NCI-H526 (cell line): ENCODE results near the gene ZNF436.
A peak's percentile ranks its signal among the peaks of the same experiment; 100 is the strongest.

Source experiments
- DNase-seq, 2 experiments: peaks; one replicate each; lab custom pipeline; 2025; lab: John Stamatoyannopoulos, UW

ZNF436 gene

GRCh38 chr1:23369335-23370013 lies at the start of gene ZNF436:
Gene ZNF436 (minus strand): TSS chr1:23369836. CDS start chr1:23368005, 1,831 bp downstream.
- peak; percentile 58 to 64 for DNase-seq

DNA sequence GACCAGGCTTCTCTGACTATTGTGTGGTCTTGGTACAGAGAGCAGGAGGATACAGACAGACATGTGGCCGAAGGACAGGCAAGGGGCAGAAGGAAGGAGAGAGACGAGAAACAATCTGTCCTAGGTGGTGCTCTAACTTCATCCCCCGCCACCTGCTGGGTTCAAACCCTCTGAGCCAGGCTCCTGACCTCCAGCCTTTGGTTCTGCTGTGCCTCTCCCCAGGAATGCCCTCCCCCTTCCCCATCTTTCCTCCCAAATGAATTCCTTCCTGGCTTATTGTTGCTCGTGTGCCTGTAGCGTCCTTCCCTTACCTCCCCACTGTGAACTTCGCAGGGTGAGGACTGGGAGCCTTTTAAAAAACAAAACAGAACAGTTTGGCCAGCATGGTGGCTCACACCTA lies 49.5 kb upstream of the ZNF436 start:
- no peak for DNase-seq

GRCh38 chr1:23417570-23417969 lies 47.9 kb upstream of the ZNF436 start:
- no peak for DNase-seq

DNA sequence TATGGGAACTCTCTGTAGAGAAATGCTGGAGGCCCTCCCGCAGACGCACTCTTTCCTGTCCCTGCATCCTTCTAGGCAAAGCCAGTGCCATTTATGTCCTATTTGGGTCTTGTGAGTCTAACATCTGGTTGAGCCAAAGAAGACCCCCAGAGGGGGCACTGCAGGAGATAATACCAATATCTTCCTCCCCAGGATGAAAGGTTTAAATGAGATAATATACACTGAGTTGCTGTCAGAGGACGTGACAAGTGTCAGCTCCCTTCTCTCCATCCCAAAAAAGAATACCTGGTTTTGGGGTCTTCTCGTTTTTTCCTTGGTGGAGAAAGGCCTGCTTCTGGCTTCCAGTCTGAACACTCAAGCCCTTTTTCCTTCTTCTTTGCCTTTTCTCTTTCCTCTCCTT lies 47.3 kb upstream of the ZNF436 start:
- DNase-seq, result no peak

DNA sequence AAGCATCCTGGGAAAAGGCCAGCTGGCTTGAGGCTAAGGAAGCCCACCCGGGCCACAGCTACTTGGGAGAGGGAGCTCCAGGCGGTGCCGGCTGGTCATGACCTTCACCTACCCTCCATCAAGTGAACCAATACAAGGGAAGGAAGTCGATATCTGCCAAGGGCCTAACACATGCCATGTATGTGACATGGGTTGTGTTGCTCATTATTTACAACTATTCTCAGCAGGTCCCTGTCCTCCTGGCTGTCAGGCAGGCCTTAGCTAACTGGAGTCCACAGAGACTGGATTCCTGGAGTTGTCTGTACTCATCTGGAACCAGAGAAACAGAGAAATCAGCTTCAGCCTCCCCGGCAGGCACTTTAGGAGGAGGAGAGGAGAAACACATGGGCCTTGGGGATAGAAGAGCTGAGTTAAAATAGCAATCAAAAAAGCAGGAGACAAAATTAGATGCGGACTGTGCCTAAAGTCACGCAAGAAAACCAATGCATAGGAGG lies 39.2 kb upstream of the ZNF436 start:
- no peak for DNase-seq

- DNase-seq, result no peak
Measured at GRCh38 chr1:23407016-23407630, 37.5 kb upstream of the ZNF436 start.

GRCh38 chr1:23405946-23406345 lies 36.3 kb upstream of the ZNF436 start:
- DNase-seq, result no peak

DNA sequence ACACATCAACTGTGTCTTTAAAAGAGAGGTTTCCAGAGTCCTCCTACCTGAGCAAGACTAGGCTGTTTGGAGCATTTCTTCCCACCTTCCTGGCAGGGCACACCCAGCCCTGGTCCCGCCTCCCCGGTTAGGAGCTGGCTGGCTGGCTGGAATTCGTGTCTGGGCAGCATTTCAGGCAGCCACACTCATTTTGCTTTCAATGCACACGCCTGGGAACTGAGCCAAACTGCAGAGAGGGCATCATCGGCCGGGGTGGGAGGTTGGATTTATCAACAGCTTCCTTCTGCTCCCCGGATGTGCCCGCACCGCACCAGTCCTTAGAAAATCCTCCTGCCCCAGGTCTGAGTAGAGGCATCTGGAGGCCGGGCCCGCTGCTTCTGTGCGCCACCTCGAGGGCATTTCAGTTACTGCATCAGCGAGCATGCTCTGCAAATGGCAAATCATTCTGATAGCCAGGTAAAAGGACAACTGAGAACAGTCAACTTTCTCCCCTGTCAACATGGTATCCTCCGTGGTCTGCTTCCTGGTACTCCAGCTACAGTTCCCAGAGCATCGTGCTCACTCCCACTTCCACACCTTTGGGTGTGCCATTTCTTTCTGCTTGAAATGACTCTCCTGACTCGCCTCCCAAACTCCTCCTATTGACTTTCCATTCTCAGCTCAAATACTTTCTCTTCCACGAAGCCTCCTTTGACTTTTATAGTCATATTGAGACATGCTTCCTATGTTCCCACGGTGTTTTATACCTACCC lies 34.3 kb upstream of the ZNF436 start:
- DNase-seq, result peak; percentile 74 to 87

GRCh38 chr1:23403355-23403734 lies 33.7 kb upstream of the ZNF436 start:
- DNase-seq, result no peak

- DNase-seq, result no peak
Measured at GRCh38 chr1:23403038-23403336, 33.4 kb upstream of the ZNF436 start.

- DNase-seq, result no peak
Measured at GRCh38 chr1:23402286-23403037, 32.8 kb upstream of the ZNF436 start.

DNA sequence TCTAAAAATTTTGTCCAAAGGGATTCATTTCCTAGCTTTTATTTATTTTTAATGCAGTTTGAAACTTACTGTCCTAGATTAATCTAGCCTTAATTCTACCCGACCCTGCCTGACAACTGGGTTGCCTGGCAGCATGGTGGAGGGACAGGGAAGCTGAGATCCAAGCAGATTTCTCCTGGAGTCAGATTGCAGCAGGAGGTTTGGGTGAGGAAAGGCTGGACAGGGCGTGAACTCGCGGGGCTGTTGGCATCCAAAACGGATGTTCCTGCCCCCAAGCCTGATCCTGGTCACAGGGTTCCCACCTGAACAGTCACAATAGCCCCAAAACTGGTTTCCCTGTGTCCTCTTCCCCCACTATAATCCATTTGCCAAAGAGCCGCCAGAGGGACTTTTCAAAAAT lies 31.7 kb upstream of the ZNF436 start:
- no peak for DNase-seq

- no peak for DNase-seq
Measured at GRCh38 chr1:23400324-23401114, 30.9 kb upstream of the ZNF436 start.

DNA sequence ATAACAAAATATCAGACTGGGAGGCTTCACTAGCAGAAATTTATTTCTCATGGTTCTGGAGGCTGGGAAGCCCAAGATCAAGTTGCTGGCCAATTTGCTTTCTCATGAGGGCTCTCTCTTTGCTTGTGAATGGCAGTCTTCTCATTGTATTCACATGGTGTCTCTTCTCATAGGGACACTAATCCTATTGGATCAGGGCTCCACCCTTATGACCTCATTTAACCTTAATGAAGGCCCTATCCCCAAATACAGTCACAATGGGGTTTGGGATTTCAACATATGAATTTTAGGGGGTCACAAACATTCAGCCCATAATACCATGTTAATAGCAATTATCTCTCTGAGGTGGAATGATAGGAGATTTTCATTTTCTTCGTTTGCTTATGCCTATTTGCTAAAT lies 29.6 kb upstream of the ZNF436 start:
- DNase-seq, result no peak

GRCh38 chr1:23397908-23398307 lies 28.3 kb upstream of the ZNF436 start:
- no peak for DNase-seq

- DNase-seq, result no peak
Measured at GRCh38 chr1:23396380-23396779, 26.7 kb upstream of the ZNF436 start.

- DNase-seq, result no peak
Measured at GRCh38 chr1:23395849-23396248, 26.2 kb upstream of the ZNF436 start.

DNA sequence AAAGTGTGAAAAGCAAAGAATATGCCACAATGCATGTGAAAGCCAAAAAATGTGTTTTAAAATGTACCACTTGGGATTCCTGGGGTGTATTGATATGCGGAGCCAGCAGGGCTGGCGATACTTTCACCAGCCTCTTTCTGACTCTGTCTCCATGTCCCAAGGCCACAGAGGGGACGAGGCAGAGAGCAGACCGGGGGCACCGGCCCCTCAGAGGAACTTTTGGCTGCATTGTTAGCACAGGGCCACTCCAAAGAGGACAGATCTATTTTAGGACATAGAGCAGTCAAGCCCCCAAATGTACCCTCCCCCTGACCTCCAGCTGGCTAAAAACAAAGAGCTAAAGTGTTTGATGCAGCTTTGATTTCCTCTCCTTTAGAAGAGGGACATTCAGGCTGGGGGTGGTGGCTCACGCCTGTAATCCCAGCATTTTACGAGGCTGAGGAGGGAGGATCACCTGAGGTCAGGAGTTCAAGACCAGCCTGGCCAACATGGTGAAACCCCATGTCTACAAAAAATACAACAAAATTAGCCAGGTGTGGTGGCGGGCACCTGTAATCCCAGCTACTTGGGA lies 25.6 kb upstream of the ZNF436 start:
- no peak for DNase-seq

- no peak for DNase-seq
Measured at GRCh38 chr1:23394684-23395083, 25.0 kb upstream of the ZNF436 start.

DNA sequence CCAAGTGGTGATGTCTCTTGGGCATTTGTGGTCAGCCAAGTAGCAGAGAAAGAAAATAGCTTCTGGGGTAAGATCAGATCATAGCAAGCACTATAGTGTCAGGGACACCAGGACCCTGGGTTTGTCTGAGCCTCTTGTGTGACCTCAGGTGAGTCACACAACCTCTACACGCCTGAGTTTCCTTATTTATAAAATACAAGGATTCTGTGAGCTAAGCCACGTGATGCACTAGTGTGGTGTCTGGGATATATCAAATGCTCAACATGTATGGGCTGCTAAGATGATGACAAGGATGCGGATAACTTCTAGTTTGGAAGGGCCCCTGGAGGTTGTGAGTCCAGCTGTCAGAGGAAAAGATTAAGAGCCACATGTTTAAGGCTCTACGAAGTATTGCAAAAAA lies 24.5 kb upstream of the ZNF436 start:
- DNase-seq, result no peak

DNA sequence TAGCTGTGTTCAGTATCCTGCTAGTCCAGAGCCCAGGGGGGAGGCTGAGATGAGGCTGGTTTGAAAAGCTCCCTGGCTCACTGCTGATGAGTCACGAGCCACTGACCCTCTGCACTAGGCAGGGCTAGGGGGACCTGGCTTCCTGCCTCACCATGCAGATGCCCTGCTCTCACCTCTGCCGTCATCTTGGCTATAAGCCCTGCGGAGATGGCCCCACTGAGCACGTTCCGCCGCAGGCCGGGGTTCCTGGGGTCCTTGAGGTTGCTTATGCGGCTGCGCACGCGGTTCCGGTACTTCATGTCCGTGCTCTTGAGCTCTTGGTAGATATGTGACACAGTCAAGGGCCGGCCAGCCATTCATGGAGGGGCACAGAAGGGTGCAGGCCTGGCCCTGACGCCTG lies 24.1 kb upstream of the ZNF436 start:
- no peak for DNase-seq
